Measurements from ENCODE around the gene VIPR2.
A peak's percentile ranks its signal among the peaks of the same experiment; 100 is the strongest.
"Not testable (repeated sequence)": the region's sequence is repeated elsewhere in the genome, so short reads cannot be mapped to it uniquely, and the experiment has no call there.

The VIPR2 gene

GRCh38 chr7:159000859-159001435 lies 143.7 kb downstream of the VIPR2 start:
- DNase-seq, result no peak

- no peak for DNase-seq
Measured at GRCh38 chr7:159000070-159000469, 144.6 kb downstream of the VIPR2 start.

- DNase-seq, result no peak
Measured at GRCh38 chr7:158999496-158999895, 145.2 kb downstream of the VIPR2 start.

GRCh38 chr7:158998261-158998660 lies 146.4 kb downstream of the VIPR2 start:
- not testable (repeated sequence) for DNase-seq

- DNase-seq, result no peak
Measured at GRCh38 chr7:158997471-158997870, 147.2 kb downstream of the VIPR2 start.

GRCh38 chr7:158997110-158997453 lies 147.6 kb downstream of the VIPR2 start:
- DNase-seq, result no peak

- no peak for DNase-seq
Measured at GRCh38 chr7:158996214-158997109, 148.2 kb downstream of the VIPR2 start.

- DNase-seq, result no peak
Measured at GRCh38 chr7:158995514-158995913, 149.2 kb downstream of the VIPR2 start.

GRCh38 chr7:158994687-158995086 lies 150.0 kb downstream of the VIPR2 start:
- no peak for DNase-seq

GRCh38 chr7:158993591-158993990 lies 151.1 kb downstream of the VIPR2 start:
- DNase-seq, result no peak

GRCh38 chr7:158992759-158993158 lies 151.9 kb downstream of the VIPR2 start:
- no peak for DNase-seq

GRCh38 chr7:158991824-158992621 lies 152.6 kb downstream of the VIPR2 start:
- peak in 1 of 2 donors; percentile 17 for DNase-seq

- no peak for DNase-seq
Measured at GRCh38 chr7:158988996-158989395, 155.7 kb downstream of the VIPR2 start.

GRCh38 chr7:158988302-158988862 lies 156.3 kb downstream of the VIPR2 start:
- DNase-seq, result no peak

- DNase-seq, result no peak
Measured at GRCh38 chr7:158987691-158988090, 157.0 kb downstream of the VIPR2 start.

- DNase-seq, result no peak
Measured at GRCh38 chr7:158985583-158985982, 159.1 kb downstream of the VIPR2 start.

GRCh38 chr7:158984007-158984406 lies 160.7 kb downstream of the VIPR2 start:
- not testable (repeated sequence) for DNase-seq

GRCh38 chr7:158982080-158982479 lies 162.6 kb downstream of the VIPR2 start:
- DNase-seq, result not testable (repeated sequence)

- no peak for DNase-seq
Measured at GRCh38 chr7:158979635-158980351, 164.9 kb downstream of the VIPR2 start.

- DNase-seq, result no peak
Measured at GRCh38 chr7:158979023-158979529, 165.6 kb downstream of the VIPR2 start.

All from CD4-positive, alpha-beta T cell treated with Interleukin-1 beta for 1 hour (primary cell).